Measurements from ENCODE around the gene NELL1. TPM values are rescaled to one million over a fixed set of nuclear protein-coding genes. Genes with fewer than 3 reads are reported as not detected.

Gene NELL1
- total RNA-seq, 2 experiments from 2014 or later = not detected

- Mint-ChIP-seq H3K27me3 (no peaks in the 10 kb centered on the region), H3K4me1 (ENCODE audit: low read depth) (no peaks in the 10 kb centered on the region), H3K9me3 (peaks cover 2% of the 10 kb centered on the region), H3K4me3 (no peak overlapping the region), H3K36me3 (ENCODE audit: low read depth) (no peaks in the 10 kb centered on the region), H3K27ac (no peak overlapping the region)
- Histone ChIP-seq H3K4me1 (ENCODE audit: insufficient read depth, low read length) (no peaks in the 10 kb centered on the region), H3K4me3 (ENCODE audit: low read length) (no peak overlapping the region), H3K27ac (ENCODE audit: low read depth in 1 of 2, low read length in 2 of 2) (no peak overlapping the region), H3K36me3 (ENCODE audit: insufficient read depth, low read length) (no peaks in the 10 kb centered on the region), H3K27me3 (ENCODE audit: control insufficient read depth in 1 of 2, insufficient read depth in 2 of 2, low read length in 2 of 2) (no peaks in the 10 kb centered on the region), H3K9me3 (ENCODE audit: control insufficient read depth in 1 of 2, insufficient read depth in 1 of 2, low read length in 2 of 2) (no peaks in the 10 kb centered on the region)
- ChIA-PET CTCF (no interaction called here), POLR2A (no interaction called here)
- intact Hi-C loops (cut with DNase I, micrococcal nuclease) = no loop called here
- no peak for TF ChIP-seq CTCF (IDR thresholded peaks at IDR 0.05)
- ATAC-seq (ENCODE audit: poor library complexity) (no peak), DNase-seq (no peak)
Observed at GRCh38 chr11:20839231-20839630, 169.8 kb downstream of the NELL1 start.

- Mint-ChIP-seq H3K27ac (no peak overlapping the region), H3K4me3 (no peak overlapping the region), H3K4me1 (ENCODE audit: low read depth) (no peaks in the 10 kb centered on the region), H3K9me3 (peaks cover 2% of the 10 kb centered on the region), H3K27me3 (no peaks in the 10 kb centered on the region), H3K36me3 (ENCODE audit: low read depth) (no peaks in the 10 kb centered on the region)
- no peak overlapping the region for H3K27ac ChIP-seq (ENCODE audit: low read depth in 1 of 2, low read length in 2 of 2)
- ATAC-seq (ENCODE audit: poor library complexity) (no peak), DNase-seq (no peak)
- no peak for TF ChIP-seq CTCF (IDR thresholded peaks at IDR 0.05)
- intact Hi-C loops (cut with DNase I, micrococcal nuclease) = no loop called here
- H3K4me3 ChIP-seq (ENCODE audit: low read length) = no peak overlapping the region
- H3K9me3 ChIP-seq (ENCODE audit: control insufficient read depth in 1 of 2, insufficient read depth in 1 of 2, low read length in 2 of 2) = no peaks in the 10 kb centered on the region
- H3K27me3 ChIP-seq (ENCODE audit: control insufficient read depth in 1 of 2, insufficient read depth in 2 of 2, low read length in 2 of 2) = no peaks in the 10 kb centered on the region
- ChIA-PET POLR2A (no interaction called here), CTCF (no interaction called here)
- H3K4me1 ChIP-seq (ENCODE audit: insufficient read depth, low read length) = no peaks in the 10 kb centered on the region
- no peaks in the 10 kb centered on the region for H3K36me3 ChIP-seq (ENCODE audit: insufficient read depth, low read length)
Observed at GRCh38 chr11:20840341-20840740, 171.0 kb downstream of the NELL1 start.

GRCh38 chr11:20844216-20844615 is 174.8 kb downstream of the NELL1 start:
- Mint-ChIP-seq H3K4me1 (ENCODE audit: low read depth) (no peaks in the 10 kb centered on the region), H3K9me3 (peaks cover 5% of the 10 kb centered on the region), H3K27me3 (no peaks in the 10 kb centered on the region), H3K36me3 (ENCODE audit: low read depth) (no peaks in the 10 kb centered on the region), H3K27ac (no peak overlapping the region), H3K4me3 (no peak overlapping the region)
- no peaks in the 10 kb centered on the region for H3K4me1 ChIP-seq (ENCODE audit: insufficient read depth, low read length)
- CTCF ChIA-PET = no interaction called here
- TF ChIP-seq CTCF (IDR thresholded peaks at IDR 0.05) = no peak
- DNase-seq = no peak
- H3K27ac ChIP-seq (ENCODE audit: low read depth in 1 of 2, low read length in 2 of 2) = no peak overlapping the region
- POLR2A ChIA-PET = no interaction called here
- H3K4me3 ChIP-seq (ENCODE audit: low read length) = no peak overlapping the region
- H3K36me3 ChIP-seq (ENCODE audit: insufficient read depth, low read length) = no peaks in the 10 kb centered on the region
- no peak for ATAC-seq (ENCODE audit: poor library complexity)
- no peaks in the 10 kb centered on the region for H3K9me3 ChIP-seq (ENCODE audit: control insufficient read depth in 1 of 2, insufficient read depth in 1 of 2, low read length in 2 of 2)
- intact Hi-C loops (cut with DNase I, micrococcal nuclease) = no loop called here
- no peaks in the 10 kb centered on the region for H3K27me3 ChIP-seq (ENCODE audit: control insufficient read depth in 1 of 2, insufficient read depth in 2 of 2, low read length in 2 of 2)
